Measurements from ENCODE around the gene PPEF2.
"Not testable (repeated sequence)": the region's sequence is repeated elsewhere in the genome, so short reads cannot be mapped to it uniquely, and the experiment has no call there.

Gene PPEF2

GRCh38 chr4:75919920-75920319 lies 17.7 kb upstream of the PPEF2 start:
- POLR2A ChIA-PET (ENCODE audit: low non-redundant PET) = no interaction called here
- no peak overlapping the region for H3K27ac ChIP-seq
- TF ChIP-seq CTCF (conservative IDR thresholded peaks at IDR 0.05; ENCODE audit: low read depth) = no peak
- DNase-seq (ENCODE audit: low spot score) = no peak
- CTCF ChIA-PET = no interaction called here

- CTCF ChIA-PET = interaction anchor here (0.6 to 2.9 kb wide), 6 partner anchors 9 to 1441 kb away, joined by 3 to 19 read pairs (median 4); partner anchors contain the start of gene NAAA
- TF ChIP-seq CTCF (conservative IDR thresholded peaks at IDR 0.05; ENCODE audit: low read depth) = peak; percentile 90
- POLR2A ChIA-PET (ENCODE audit: low non-redundant PET) = no interaction called here
- peak; percentile 52 for DNase-seq (ENCODE audit: low spot score)
- no peak overlapping the region for H3K27ac ChIP-seq
These were observed 13.9 kb upstream of the PPEF2 start for GRCh38 chr4:75916091-75916661.

- ChIA-PET CTCF (interaction anchor here (0.6 kb wide), 1 partner anchor 116 kb away, joined by 3 read pairs; no protein-coding TSS in a partner anchor), POLR2A (ENCODE audit: low non-redundant PET) (no interaction called here)
- DNase-seq (ENCODE audit: low spot score) = no peak
- no peak overlapping the region for H3K27ac ChIP-seq
- no peak for TF ChIP-seq CTCF (conservative IDR thresholded peaks at IDR 0.05; ENCODE audit: low read depth)
These were observed 10.7 kb upstream of the PPEF2 start for GRCh38 chr4:75912968-75913367.

DNA sequence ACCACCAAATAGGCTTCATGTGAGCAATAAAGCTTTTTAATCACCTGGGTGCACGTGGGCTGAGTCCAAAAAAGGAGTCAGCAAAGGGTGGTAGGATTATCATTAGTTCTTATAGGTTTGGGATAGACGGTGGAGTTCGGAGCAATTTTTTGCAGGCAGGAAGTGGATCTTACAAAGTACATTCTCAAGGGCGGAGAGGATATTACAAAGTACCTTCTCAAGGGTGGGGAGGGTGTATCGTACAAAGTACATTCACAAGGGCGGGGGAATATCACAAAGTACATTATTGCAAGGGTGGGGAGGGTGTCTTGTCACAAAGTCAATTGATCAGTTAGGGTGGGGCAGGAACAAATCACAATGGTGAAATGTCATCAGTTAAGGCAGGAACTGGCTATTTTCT lies 8.6 kb upstream of the PPEF2 start:
- CTCF ChIA-PET = interaction anchor here (1.1 kb wide), 1 partner anchor 15 kb away, joined by 3 read pairs; no protein-coding TSS in a partner anchor
- H3K27ac ChIP-seq; DNase-seq (ENCODE audit: low spot score); POLR2A ChIA-PET (ENCODE audit: low non-redundant PET): not testable (repeated sequence)

DNA sequence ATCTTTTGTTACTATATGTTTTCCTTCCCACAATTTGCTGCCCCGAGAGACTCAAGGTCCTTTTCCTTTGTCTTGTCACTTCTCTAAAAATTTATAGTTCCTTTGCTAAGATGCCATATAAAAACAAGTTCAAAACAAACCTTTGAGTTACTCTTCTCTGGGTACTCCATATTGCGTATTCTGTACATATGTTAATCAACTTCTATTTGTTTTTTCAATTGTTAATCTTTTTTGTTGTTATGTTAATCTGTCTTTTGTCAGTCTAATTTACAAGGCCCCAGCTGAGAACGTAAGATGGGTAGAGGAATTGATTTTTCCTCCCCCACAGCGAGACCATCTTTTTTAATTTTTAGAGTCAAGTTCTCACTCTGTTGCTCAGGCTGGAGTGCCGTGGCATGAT lies 7.2 kb upstream of the PPEF2 start:
- ChIA-PET POLR2A (ENCODE audit: low non-redundant PET) (no interaction called here), CTCF (no interaction called here)
- no peak for TF ChIP-seq CTCF (conservative IDR thresholded peaks at IDR 0.05; ENCODE audit: low read depth)
- H3K27ac ChIP-seq = no peak overlapping the region
- no peak for DNase-seq (ENCODE audit: low spot score)

DNA sequence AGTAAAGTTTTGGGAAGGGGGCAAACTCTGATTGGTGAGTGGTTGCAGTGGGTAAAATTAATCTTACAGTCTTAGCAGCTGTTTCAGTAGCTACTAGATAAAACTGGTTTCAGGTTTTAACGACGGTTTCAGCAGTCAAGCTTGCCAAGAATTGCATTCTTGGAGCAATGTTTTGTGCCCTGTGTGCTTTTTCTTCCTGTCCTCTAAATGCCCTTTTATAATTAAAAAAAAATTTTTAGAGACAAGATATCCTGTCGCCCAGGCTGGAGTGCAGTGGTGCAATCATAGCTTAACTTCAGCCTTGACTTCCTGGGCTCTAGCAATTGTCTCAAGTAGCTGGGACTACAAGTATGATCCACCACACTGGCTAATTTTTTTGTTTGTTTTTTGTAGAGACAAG lies 6.3 kb upstream of the PPEF2 start:
- no peak overlapping the region for H3K27ac ChIP-seq
- POLR2A ChIA-PET (ENCODE audit: low non-redundant PET) = no interaction called here
- DNase-seq (ENCODE audit: low spot score) = no peak
- no peak for TF ChIP-seq CTCF (conservative IDR thresholded peaks at IDR 0.05; ENCODE audit: low read depth)
- CTCF ChIA-PET = no interaction called here

- ChIA-PET CTCF (interaction anchor here (2.6 kb wide), 1 partner anchor 8 kb away, joined by 19 read pairs; no protein-coding TSS in a partner anchor), POLR2A (ENCODE audit: low non-redundant PET) (no interaction called here)
- no peak for TF ChIP-seq CTCF (conservative IDR thresholded peaks at IDR 0.05; ENCODE audit: low read depth)
- H3K27ac ChIP-seq = no peak overlapping the region
- no peak for DNase-seq (ENCODE audit: low spot score)
These were observed 5.7 kb upstream of the PPEF2 start for GRCh38 chr4:75907966-75908365.
